ENCODE results near the gene UBE2H. TPM values are rescaled to one million over a fixed set of nuclear protein-coding genes. Genes with fewer than 3 reads are reported as not detected.

UBE2H gene
- total RNA-seq, 4 donors from 2014 or later, result 31.0 to 131 (median 53.3) TPM

DNA sequence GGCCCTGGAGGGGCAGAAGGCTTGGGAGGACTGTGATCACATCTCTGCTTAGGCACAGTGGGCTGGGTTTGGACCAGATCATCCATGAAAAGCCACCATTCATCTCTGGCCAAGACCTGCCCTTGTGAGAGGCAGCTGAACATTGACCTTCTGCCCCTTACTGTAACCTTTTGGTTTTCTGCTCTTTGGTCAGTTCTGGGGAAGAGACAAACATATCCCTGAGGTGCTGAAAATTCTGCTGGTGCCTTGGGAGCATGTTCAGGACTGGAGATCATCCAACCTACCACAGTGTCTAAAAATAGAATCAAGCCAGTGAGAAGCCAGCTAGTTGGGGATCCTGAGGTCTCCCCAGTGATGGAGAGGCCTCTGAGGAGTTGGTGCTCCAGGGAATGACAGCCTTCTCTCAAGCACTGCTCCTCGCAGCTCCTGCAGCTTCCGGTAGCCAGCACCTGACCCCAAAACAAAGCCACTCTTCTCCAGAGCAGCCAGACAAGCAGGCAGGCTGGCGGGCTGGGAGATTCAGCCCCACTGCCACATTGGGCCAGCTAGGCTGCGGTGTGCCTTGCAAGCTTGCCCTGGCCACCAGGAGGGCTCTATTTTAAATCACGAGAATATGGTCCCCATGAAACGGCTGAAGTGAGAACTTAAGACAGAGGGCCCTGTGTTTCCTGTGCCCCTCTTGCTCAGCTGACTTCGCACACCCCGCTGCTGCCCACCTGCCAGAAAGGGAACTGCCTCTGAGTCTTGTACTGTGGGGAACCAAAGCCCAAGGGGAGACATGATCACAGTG is 37.8 kb upstream of the UBE2H start:
- Histone ChIP-seq H3K4me1 (peaks cover 0 to 2% (median 0%) of the 10 kb centered on the region in 4 donors), H3K36me3 (no peaks in the 10 kb centered on the region), H3K4me3 (no peak overlapping the region), H3K27ac (no peak overlapping the region), H3K27me3 (no peaks in the 10 kb centered on the region), H3K9me3 (no peaks in the 10 kb centered on the region)
- DNase-seq, result no peak
- in situ Hi-C loops (cut with MboI; ENCODE audit: low pct_ligation_motif_present in 1 of 4, low pct_unique_long_range_greater_than_20kb in 1 of 4, low sequenced_read_pairs in 3 of 4) (no loop called here), intact Hi-C loops (cut with DNase I; ENCODE audit: low total_unique reads) (no loop called here)
- 85% methylated on average over 7 of the region's 8 CpGs; no CpG with 5 or more reads in 1 of the 2 donors for WGBS, 2 donors (ENCODE audit: low coverage in 1 of 2)
- no peak for TF ChIP-seq CTCF (IDR thresholded peaks at IDR 0.05)
- no peak for TF ChIP-seq POLR2A (IDR thresholded peaks at IDR 0.05)
- no peak for TF ChIP-seq EP300 (IDR thresholded peaks at IDR 0.05; ENCODE audit: low read depth)
- TF ChIP-seq POLR2AphosphoS5 (IDR thresholded peaks at IDR 0.05), result no peak

- Histone ChIP-seq H3K4me1 (peaks cover 0 to 2% (median 0%) of the 10 kb centered on the region in 4 donors), H3K4me3 (no peak overlapping the region), H3K9me3 (no peaks in the 10 kb centered on the region), H3K36me3 (no peaks in the 10 kb centered on the region), H3K27me3 (no peaks in the 10 kb centered on the region), H3K27ac (no peak overlapping the region)
- WGBS, 2 donors (ENCODE audit: low coverage in 1 of 2), result 0 to 19% methylated on average over 3 to 4 of the region's 4 CpGs
- no peak for DNase-seq
- TF ChIP-seq EP300 (IDR thresholded peaks at IDR 0.05; ENCODE audit: low read depth) (no peak), POLR2A (IDR thresholded peaks at IDR 0.05) (no peak), CTCF (IDR thresholded peaks at IDR 0.05) (no peak), POLR2AphosphoS5 (IDR thresholded peaks at IDR 0.05) (no peak)
- intact Hi-C loops (cut with DNase I; ENCODE audit: low total_unique reads) (no loop called here), in situ Hi-C loops (cut with MboI; ENCODE audit: low pct_ligation_motif_present in 1 of 4, low pct_unique_long_range_greater_than_20kb in 1 of 4, low sequenced_read_pairs in 3 of 4) (no loop called here)
Observed at GRCh38 chr7:129989466-129989865, 36.7 kb upstream of the UBE2H start.

DNA sequence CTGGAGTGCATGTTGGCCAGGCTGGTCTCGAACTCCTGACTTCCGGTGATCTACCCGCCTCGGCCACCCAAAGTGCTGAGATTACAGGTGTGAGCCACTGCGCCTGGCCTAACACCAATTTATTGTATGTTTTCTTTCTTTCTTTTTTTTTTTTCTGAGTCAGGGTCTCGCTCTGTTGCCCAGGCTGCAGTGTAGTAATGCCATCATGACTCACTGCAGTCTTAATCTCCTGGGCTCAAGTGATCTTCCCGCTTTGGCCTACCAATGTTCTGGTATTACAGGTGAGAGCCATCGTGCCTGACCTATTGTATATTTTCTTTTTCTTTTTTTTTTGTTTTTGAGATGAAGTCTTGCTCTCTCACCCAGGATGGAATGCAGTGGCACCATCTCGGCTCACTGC is 33.8 kb upstream of the UBE2H start:
- no peak overlapping the region for H3K4me3 ChIP-seq
- H3K27ac ChIP-seq, result no peak overlapping the region
- peaks cover 0 to 2% (median 0%) of the 10 kb centered on the region in 4 donors for H3K4me1 ChIP-seq
- 67 to 96% methylated on average over 1 to 9 of the region's 9 CpGs for whole genome bisulfite sequencing, 2 donors (ENCODE audit: low coverage in 1 of 2)
- no peak for DNase-seq
- no peaks in the 10 kb centered on the region for H3K9me3 ChIP-seq
- H3K36me3 ChIP-seq, result no peaks in the 10 kb centered on the region
- in situ Hi-C loops (cut with MboI; ENCODE audit: low pct_ligation_motif_present in 1 of 4, low pct_unique_long_range_greater_than_20kb in 1 of 4, low sequenced_read_pairs in 3 of 4) (no loop called here), intact Hi-C loops (cut with DNase I; ENCODE audit: low total_unique reads) (no loop called here)
- no peaks in the 10 kb centered on the region for H3K27me3 ChIP-seq
- TF ChIP-seq CTCF (IDR thresholded peaks at IDR 0.05), result no peak
- TF ChIP-seq POLR2A (IDR thresholded peaks at IDR 0.05), result no peak
- no peak for TF ChIP-seq EP300 (IDR thresholded peaks at IDR 0.05; ENCODE audit: low read depth)
- no peak for TF ChIP-seq POLR2AphosphoS5 (IDR thresholded peaks at IDR 0.05)

DNA sequence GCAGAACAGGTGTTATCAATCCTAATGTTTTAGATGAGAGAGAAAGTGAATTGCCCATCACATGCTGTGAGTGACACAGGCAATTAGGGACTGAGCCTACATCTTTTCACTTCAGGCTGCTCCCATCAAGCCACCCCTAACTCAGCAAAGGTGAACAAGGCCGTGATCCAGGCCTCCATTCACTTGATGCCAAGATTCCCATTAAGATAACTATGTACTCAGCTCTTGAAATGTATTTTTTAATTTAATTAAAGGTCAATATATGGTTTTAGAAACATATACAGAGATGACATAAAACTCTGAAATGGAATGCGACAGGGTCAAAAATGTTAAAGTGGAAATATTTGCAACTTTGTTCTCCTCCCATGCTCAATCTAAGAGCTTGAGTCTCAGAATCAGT is 27.9 kb upstream of the UBE2H start:
- no peaks in the 10 kb centered on the region for H3K36me3 ChIP-seq
- no peaks in the 10 kb centered on the region for H3K27me3 ChIP-seq
- no peaks in the 10 kb centered on the region for H3K4me1 ChIP-seq
- intact Hi-C loops (cut with DNase I; ENCODE audit: low total_unique reads) (no loop called here), in situ Hi-C loops (cut with MboI; ENCODE audit: low pct_ligation_motif_present in 1 of 4, low pct_unique_long_range_greater_than_20kb in 1 of 4, low sequenced_read_pairs in 3 of 4) (no loop called here)
- 80 to 84% methylated on average over 2 of the region's 2 CpGs for WGBS, 2 donors (ENCODE audit: low coverage in 1 of 2)
- no peak overlapping the region for H3K4me3 ChIP-seq
- no peak for DNase-seq
- no peak overlapping the region for H3K27ac ChIP-seq
- no peaks in the 10 kb centered on the region for H3K9me3 ChIP-seq
- TF ChIP-seq POLR2A (IDR thresholded peaks at IDR 0.05) (no peak), POLR2AphosphoS5 (IDR thresholded peaks at IDR 0.05) (no peak), EP300 (IDR thresholded peaks at IDR 0.05; ENCODE audit: low read depth) (no peak)
